ENCODE data around the gene ATP9B.

- TF ChIP-seq CTCF (IDR thresholded peaks at IDR 0.05) (no peak), POLR2A (IDR thresholded peaks at IDR 0.05) (no peak)
These were observed 315.1 kb downstream of the ATP9B start for GRCh38 chr18:79384151-79384807.

Data from sigmoid colon (tissue), 3 donors.